Panc1 (cell line): ENCODE data around the gene TSPAN17. TPM values are rescaled to one million over a fixed set of nuclear protein-coding genes. Genes with fewer than 3 reads are reported as not detected.
"Not testable (repeated sequence)": the region's sequence is repeated elsewhere in the genome, so short reads cannot be mapped to it uniquely, and the experiment has no call there.

Experiments
- ATAC-seq: fragments of 200-7000 bp; cut with Tn5 transposase; 2 replicates; pipeline ENCODE4 v1.9.1; 2020; ENCODE audit warnings: mild to moderate bottlenecking, moderate library complexity
- Bru-seq: library from RNA; stranded (reverse); fragments of 400-500 nt; gene quantifications from one replicate; lab custom pipeline; 2021; lab: Mats Ljungman, UMichigan
- BruChase-seq, 2 experiments: library from RNA; stranded (reverse); fragments of 400-500 nt; gene quantifications; one replicate each; lab custom pipeline; 2021; lab: Mats Ljungman, UMichigan
- BruUV-seq: library from RNA; stranded (reverse); fragments of 400-500 nt; replicated peaks from 2 replicates; lab custom pipeline; 2021; lab: Mats Ljungman, UMichigan
- CTCF ChIA-PET: fragments of 300-600 bp; sonication (Branson Sonifier 250); formaldehyde crosslinking; loops from one replicate; lab custom pipeline; 2022; ENCODE audit warnings: antibody characterized with exemption; lab: Charles Lee
- POLR2A ChIA-PET: fragments of 300-600 bp; sonication (Branson Sonifier 250); formaldehyde crosslinking; loops from one replicate; lab custom pipeline; 2022; ENCODE audit warnings: antibody characterized with exemption; lab: Charles Lee
- DNase-seq: peaks from one replicate; pipeline ENCODE4 v3.0.0-alpha.2; 2010; ENCODE audit warnings: low read depth, low spot score
- H3K27ac ChIP-seq: 2 replicates; pipeline ENCODE4 v1.5.1; 2011; ENCODE audit warnings: mild to moderate bottlenecking, low read length, inconsistent platforms
- H3K27me3 ChIP-seq: fragments of 200-500 bp; sonication (Bioruptor generic); 2 replicates; pipeline ENCODE4 v1.6.0; 2014; ENCODE audit warnings: low read length, inconsistent platforms; ENCODE audit not compliant: control insufficient read depth, insufficient read depth
- H3K36me3 ChIP-seq: fragments of 200-500 bp; sonication (Bioruptor generic); 2 replicates; pipeline ENCODE4 v1.5.1; 2014; ENCODE audit warnings: inconsistent platforms, mild to moderate bottlenecking, low read length, moderate library complexity; ENCODE audit not compliant: control insufficient read depth, insufficient read depth
- H3K4me1 ChIP-seq: 2 replicates; pipeline ENCODE4 v1.5.1; 2011; ENCODE audit warnings: inconsistent platforms, mild to moderate bottlenecking, low read length, moderate library complexity; ENCODE audit not compliant: control insufficient read depth, insufficient read depth
- H3K4me3 ChIP-seq, 2 experiments: 2 replicates each; pipeline ENCODE4 v1.5.1; 2011 to 2012; ENCODE audit warnings: low read depth in 2 of 2, low read length in 2 of 2, mild to moderate bottlenecking in 2 of 2, inconsistent platforms in 1 of 2, moderate library complexity in 1 of 2
- H3K9me3 ChIP-seq: fragments of 200-500 bp; sonication (Bioruptor generic); 2 replicates; pipeline ENCODE4 v1.5.1; 2014; ENCODE audit warnings: low read depth, mild to moderate bottlenecking, inconsistent platforms, low read length, moderate library complexity; ENCODE audit not compliant: control insufficient read depth, insufficient read depth
- CTCF ChIP-seq: fragments of 450-650 bp; IDR thresholded peaks from 2 replicates; pipeline ENCODE4 v1.5.1; 2017; ENCODE audit warnings: mild to moderate bottlenecking
- POLR2AphosphoS5 ChIP-seq: IDR thresholded peaks from 2 replicates; pipeline ENCODE4 v1.6.1; 2012; ENCODE audit warnings: mild to moderate bottlenecking, low read depth, low read length, moderate library complexity
- SIN3A ChIP-seq: IDR thresholded peaks from 2 replicates; pipeline ENCODE4 v1.6.1; 2012; ENCODE audit warnings: low read depth, mild to moderate bottlenecking, low read length, moderate library complexity, borderline replicate concordance; ENCODE audit not compliant: insufficient read depth
- TCF7L2 ChIP-seq: IDR thresholded peaks from 2 replicates; pipeline ENCODE4 v1.6.1; 2011; ENCODE audit warnings: mild to moderate bottlenecking, low read depth, low read length, inconsistent platforms
- in situ Hi-C: cut with HindIII; loops from 2 replicates; pipeline ENCODE4 v1.10.0; 2016; ENCODE audit warnings: low sequenced_read_pairs, low pct_unique_long_range_greater_than_20kb
- intact Hi-C: fragments of 100-400 bp; cut with micrococcal nuclease; formaldehyde crosslinking; loops from one replicate; pipeline ENCODE4 v1.10.0; 2022; ENCODE audit not compliant: unreplicated experiment
- long read RNA-seq: library from polyadenylated mRNA; unstranded; transcript quantifications from one replicate; pipeline ENCODE4 v2.0.0, GENCODE V29; 2021; ENCODE audit not compliant: unreplicated experiment
- polyA plus RNA-seq: library from polyadenylated mRNA; unstranded; fragments of >200 nt; gene quantifications from one replicate; pipeline ENCODE4 v1.2.1, GENCODE V29; 2012; ENCODE audit warnings: missing spikeins; ENCODE audit not compliant: insufficient read length
- total RNA-seq: library from RNA; stranded (reverse); gene quantifications from one replicate; pipeline ENCODE4 v1.2.1, GENCODE V29; 2021; ENCODE audit not compliant: unreplicated experiment
- TF ChIP-seq, protein P1 (sequence below), 2 experiments: IDR thresholded peaks; 2 replicates each; pipeline ENCODE4 v1.6.1; 2011 to 2012; ENCODE audit warnings: low read depth in 2 of 2, control low read depth in 1 of 2, low read length in 1 of 2, mild to moderate bottlenecking in 1 of 2, moderate library complexity in 1 of 2; ENCODE audit not compliant: insufficient read depth in 1 of 2

TSPAN17 gene, protein sequence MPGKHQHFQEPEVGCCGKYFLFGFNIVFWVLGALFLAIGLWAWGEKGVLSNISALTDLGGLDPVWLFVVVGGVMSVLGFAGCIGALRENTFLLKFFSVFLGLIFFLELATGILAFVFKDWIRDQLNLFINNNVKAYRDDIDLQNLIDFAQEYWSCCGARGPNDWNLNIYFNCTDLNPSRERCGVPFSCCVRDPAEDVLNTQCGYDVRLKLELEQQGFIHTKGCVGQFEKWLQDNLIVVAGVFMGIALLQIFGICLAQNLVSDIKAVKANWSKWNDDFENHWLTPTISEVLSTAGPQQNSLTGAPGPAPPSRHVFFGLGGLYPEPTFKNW
- total RNA-seq = 64.7 TPM
- 61.7 TPM for polyA plus RNA-seq
- percentile 64 among the genes with signal in this experiment for Bru-seq, nascent RNA
- percentile 84 among the genes with signal in this experiment for BruChase-seq, experiment 1, labeled RNA remaining after a 2-hour chase
- percentile 91 among the genes with signal in this experiment for BruChase-seq, experiment 2, labeled RNA remaining after a 6-hour chase
- long read RNA-seq, transcript TSPAN17-207 (9 exons, 2,457 nt) = major isoform, 6 of 90 reads
- long read RNA-seq, partial matches to known transcripts = 59 of 90 reads
- long read RNA-seq, other reads (novel, unspliced or antisense) = 21 of 90 reads

DNA sequence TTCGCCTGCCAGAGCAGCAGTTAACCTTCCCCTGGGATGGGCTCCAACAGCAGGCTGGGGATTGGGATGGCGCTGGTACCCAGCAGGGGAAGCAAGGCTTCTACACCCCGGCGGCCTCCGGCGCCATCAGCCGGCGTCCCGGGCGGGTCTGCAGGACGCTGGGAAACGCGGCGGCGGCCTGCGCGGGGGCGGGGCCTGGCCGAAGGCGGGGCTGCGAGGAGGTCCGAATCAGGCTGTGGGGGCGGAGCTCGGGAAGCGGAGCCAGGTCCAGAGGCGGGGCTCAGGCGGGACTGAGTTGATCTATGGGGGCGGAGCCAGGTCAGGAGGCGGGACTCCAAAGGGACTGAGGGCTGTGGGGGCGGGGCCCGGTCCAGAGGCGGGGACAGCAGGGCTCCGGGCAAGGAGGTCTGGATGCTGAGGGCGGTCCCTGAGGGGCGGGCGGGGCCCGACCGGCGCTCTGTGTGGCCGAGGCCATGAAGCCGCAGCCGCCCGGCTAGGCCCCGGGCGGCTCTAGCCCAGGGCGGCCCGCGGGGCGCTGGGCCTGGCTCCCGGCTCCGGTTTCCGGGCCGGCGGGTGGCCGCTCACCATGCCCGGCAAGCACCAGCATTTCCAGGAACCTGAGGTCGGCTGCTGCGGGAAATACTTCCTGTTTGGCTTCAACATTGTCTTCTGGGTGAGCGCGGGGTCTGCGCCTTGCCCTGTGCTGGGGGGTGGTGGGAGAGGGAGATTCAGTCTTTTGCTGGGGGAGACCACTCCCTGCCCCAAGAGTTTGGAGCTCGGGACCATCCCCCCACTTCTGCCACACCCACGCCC, at the start of gene TSPAN17:
Gene TSPAN17 (plus strand): TSS at position 455 of the 813 bp plus-strand sequence. CDS start 132 bp downstream, at position 587.
- BruUV-seq = no TSS peak
- H3K27ac ChIP-seq = peak within 1 kb of the TSS; percentile 86
- POLR2A ChIA-PET = no interaction called here

DNA sequence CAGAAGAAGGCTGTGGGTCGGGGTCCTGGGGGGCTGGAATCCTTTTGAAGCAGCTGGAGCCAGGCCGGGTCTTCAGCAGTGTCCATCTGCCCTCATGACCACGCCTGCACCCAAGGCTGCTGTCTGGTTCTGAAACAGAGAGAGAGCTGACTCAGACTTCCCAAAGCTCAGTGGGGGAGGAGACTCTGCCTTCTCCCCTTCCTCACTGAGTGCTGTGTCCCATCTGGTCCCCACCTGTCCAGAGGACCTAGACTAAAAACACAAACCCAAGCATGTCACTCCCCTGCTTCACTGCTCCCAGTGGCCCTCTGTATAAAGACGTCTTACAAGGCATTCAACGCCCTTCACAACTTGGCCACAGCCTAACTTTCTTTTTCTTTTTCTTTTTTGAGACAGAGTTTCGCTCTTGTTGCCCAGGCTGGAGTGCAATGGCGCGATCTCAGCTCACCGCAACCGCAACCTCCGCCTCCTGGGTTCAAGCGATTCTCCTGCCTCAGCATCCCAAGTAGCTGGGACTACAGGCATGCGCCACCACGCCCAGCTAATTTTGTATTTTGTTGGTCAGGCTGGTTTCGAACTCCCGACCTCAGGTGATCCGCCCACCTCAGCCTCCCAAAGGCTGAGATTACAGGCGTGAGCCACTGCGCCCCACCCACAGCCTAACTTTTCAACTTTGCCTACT, 47.4 kb upstream of the TSPAN17 start:
- H3K27ac ChIP-seq, in situ Hi-C loops, DNase-seq, POLR2A ChIA-PET, intact Hi-C loops, H3K4me3 ChIP-seq, H3K27me3 ChIP-seq, ATAC-seq, BruUV-seq, H3K4me1 ChIP-seq, H3K36me3 ChIP-seq, H3K9me3 ChIP-seq, CTCF ChIA-PET: not testable (repeated sequence)

More for the DNA sequence above, at the start of gene TSPAN17:
- TF ChIP-seq, protein P1, sequence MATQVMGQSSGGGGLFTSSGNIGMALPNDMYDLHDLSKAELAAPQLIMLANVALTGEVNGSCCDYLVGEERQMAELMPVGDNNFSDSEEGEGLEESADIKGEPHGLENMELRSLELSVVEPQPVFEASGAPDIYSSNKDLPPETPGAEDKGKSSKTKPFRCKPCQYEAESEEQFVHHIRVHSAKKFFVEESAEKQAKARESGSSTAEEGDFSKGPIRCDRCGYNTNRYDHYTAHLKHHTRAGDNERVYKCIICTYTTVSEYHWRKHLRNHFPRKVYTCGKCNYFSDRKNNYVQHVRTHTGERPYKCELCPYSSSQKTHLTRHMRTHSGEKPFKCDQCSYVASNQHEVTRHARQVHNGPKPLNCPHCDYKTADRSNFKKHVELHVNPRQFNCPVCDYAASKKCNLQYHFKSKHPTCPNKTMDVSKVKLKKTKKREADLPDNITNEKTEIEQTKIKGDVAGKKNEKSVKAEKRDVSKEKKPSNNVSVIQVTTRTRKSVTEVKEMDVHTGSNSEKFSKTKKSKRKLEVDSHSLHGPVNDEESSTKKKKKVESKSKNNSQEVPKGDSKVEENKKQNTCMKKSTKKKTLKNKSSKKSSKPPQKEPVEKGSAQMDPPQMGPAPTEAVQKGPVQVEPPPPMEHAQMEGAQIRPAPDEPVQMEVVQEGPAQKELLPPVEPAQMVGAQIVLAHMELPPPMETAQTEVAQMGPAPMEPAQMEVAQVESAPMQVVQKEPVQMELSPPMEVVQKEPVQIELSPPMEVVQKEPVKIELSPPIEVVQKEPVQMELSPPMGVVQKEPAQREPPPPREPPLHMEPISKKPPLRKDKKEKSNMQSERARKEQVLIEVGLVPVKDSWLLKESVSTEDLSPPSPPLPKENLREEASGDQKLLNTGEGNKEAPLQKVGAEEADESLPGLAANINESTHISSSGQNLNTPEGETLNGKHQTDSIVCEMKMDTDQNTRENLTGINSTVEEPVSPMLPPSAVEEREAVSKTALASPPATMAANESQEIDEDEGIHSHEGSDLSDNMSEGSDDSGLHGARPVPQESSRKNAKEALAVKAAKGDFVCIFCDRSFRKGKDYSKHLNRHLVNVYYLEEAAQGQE (IDR thresholded peaks at IDR 0.05; ENCODE audit: insufficient read depth in 1 of 2, low read depth in 2 of 2, low read length in 1 of 2) = 0 out of 4 replicates have a peak, but pooled peaks of 1 of the 2 experiments have one; percentile 41
- TF ChIP-seq SIN3A (0 out of 2 replicates have a peak, but pooled peaks have one; percentile 70), POLR2AphosphoS5 (peak; percentile 88), TCF7L2 (no peak), CTCF (no peak)
- Histone ChIP-seq H3K4me1 (peaks cover 18% of the 10 kb centered on the region), H3K4me3 (peak within 1 kb of the TSS; percentile 78 to 89), H3K27me3 (no peaks in the 10 kb centered on the region), H3K36me3 (peaks cover 3% of the 10 kb centered on the region; the same call in 1 of the 2 replicates), H3K9me3 (no peaks in the 10 kb centered on the region)
- intact Hi-C loops (no loop called here), in situ Hi-C loops (no loop called here)
- DNase-seq (peak; percentile 82), ATAC-seq (peak; percentile 95)
- CTCF ChIA-PET = interaction anchor here (0.9 to 2.3 kb wide), 2 partner anchors 14 to 73 kb away, joined by 9 to 17 read pairs; no protein-coding TSS in a partner anchor
